ENCODE data around the gene GNA12.
"Not testable (repeated sequence)": the region's sequence is repeated elsewhere in the genome, so short reads cannot be mapped to it uniquely, and the experiment has no call there.

The GNA12 gene

GRCh38 chr7:2680256-2680655 lies 163.9 kb downstream of the GNA12 start:
- no peak for DNase-seq (ENCODE audit: low read depth in 3 of 3, low spot score in 1 of 3)

DNA sequence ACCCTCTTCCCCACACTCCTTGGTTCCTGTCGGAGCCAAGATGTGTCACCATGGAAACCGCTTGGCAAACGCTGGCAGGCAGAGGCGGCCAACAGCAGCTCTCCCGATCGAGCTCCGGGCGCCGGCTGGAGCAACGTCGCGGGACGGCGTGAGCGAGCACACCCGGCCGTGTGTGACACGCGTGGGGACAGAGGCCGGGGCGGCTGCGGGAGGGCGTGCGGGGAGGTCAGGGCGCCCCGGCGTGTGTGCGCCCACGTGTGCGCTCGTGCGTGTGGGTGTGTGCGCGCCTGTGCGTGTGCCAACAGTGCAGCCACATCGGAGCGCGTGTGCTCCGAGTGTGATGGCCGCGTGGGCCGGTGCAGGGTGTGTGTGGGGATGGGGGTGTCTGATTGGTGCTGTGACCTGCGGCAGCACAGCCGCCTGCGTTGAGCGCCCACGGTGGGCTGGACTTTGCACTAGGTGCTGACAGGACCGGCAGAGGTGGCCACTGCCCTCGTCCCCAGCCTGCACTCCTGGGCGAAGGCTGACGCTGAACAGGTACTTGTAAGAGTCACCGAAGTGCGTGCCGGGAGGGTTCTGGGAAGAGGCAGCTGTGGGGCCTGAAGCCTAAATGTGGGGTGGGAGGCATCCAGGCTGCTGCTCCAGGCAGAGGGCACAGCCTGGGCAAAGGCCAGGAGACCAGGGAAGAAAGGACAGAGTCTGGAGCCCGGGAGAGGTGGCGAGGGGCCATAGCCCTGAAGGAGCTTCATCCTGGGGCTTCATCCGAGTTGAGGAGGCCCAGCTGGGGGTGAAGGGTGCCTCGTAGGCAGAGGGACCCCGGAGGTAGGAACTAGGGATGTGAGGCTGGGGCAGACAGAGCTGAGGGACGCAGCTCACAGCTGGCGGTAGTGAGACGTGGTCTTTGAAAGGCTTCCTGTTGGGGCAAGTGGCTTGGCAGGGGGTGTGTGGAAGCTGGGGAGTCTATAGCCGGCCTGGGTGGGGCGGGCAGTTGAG lies 164.7 kb downstream of the GNA12 start:
- not testable (repeated sequence) for DNase-seq (ENCODE audit: low read depth in 3 of 3, low spot score in 1 of 3)

DNA sequence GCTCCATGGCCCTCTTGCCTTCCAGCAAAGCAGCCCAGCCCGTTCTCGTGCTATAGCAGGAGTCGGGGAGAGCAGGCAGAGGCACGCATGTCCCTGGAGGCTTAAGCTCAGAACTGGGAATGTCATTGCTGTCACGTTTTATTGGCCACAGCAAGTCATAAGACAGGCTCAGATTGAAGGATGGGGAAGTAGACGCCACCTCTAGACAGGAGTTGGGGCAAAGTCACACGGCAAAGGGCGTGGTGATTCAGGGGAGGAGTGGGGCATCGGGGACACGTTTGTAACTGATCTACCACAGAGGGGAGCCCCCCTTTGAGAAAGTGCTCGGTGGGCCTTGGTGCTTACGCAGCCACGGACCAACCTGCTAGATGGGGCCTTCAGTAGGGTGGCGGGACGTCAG lies 165.7 kb downstream of the GNA12 start:
- DNase-seq (ENCODE audit: low read depth in 3 of 3, low spot score in 1 of 3), result not testable (repeated sequence)

Measured in stimulated activated CD4-positive, alpha-beta T cell treated with anti-CD3 and anti-CD28 coated beads, TNF-alpha, amount 100 ng/mL, for 1 hour (primary cell).